D721Med (cell line): Measurements from ENCODE around the gene IDNK.

Source experiments
- DNase-seq: peaks from one replicate; pipeline ENCODE4 v3.0.0; 2011; ENCODE audit warnings: low spot score; ENCODE audit not compliant: insufficient read length
- FAIRE-seq: peaks from 2 replicates; lab custom pipeline; 2011; peaks lifted over from hg19 to GRCh38; lab: Jason Lieb, UNC
- CTCF ChIP-seq: IDR thresholded peaks from 2 replicates; pipeline ENCODE4 v1.5.1; 2012; ENCODE audit warnings: mild to moderate bottlenecking, control low read depth; ENCODE audit not compliant: insufficient read depth; ENCODE audit errors: missing control alignments

The IDNK gene

GRCh38 chr9:83622939-83623678 is at the start of gene IDNK:
Gene IDNK (plus strand): TSS chr9:83623143. CDS start chr9:83623172, 29 bp downstream.
- no peak for TF ChIP-seq CTCF
- DNase-seq, result peak; percentile 51
- no peak for FAIRE-seq

- no peak for TF ChIP-seq CTCF
- DNase-seq (no peak), FAIRE-seq (no peak)
Measured at GRCh38 chr9:83574482-83574881, 48.5 kb upstream of the IDNK start.

- DNase-seq (no peak), FAIRE-seq (no peak)
- no peak for TF ChIP-seq CTCF
Measured at GRCh38 chr9:83582029-83582428, 40.9 kb upstream of the IDNK start.

- TF ChIP-seq CTCF, result peak; percentile 59
- FAIRE-seq (no peak), DNase-seq (no peak)
Measured at GRCh38 chr9:83583151-83584014, 39.6 kb upstream of the IDNK start.

- no peak for TF ChIP-seq CTCF
- no peak for FAIRE-seq
Measured at GRCh38 chr9:83584995-83585394, 37.9 kb upstream of the IDNK start.

GRCh38 chr9:83588256-83588655 is 34.7 kb upstream of the IDNK start:
- FAIRE-seq (no peak), DNase-seq (no peak)
- TF ChIP-seq CTCF, result no peak

More at GRCh38 chr9:83584995-83585394, 37.9 kb upstream of the IDNK start:
- no peak for DNase-seq
